ENCODE measurements around the gene ARRB2.
A peak's percentile ranks its signal among the peaks of the same experiment; 100 is the strongest.
"Not testable (repeated sequence)": the region's sequence is repeated elsewhere in the genome, so short reads cannot be mapped to it uniquely, and the experiment has no call there.

ARRB2 gene

DNA sequence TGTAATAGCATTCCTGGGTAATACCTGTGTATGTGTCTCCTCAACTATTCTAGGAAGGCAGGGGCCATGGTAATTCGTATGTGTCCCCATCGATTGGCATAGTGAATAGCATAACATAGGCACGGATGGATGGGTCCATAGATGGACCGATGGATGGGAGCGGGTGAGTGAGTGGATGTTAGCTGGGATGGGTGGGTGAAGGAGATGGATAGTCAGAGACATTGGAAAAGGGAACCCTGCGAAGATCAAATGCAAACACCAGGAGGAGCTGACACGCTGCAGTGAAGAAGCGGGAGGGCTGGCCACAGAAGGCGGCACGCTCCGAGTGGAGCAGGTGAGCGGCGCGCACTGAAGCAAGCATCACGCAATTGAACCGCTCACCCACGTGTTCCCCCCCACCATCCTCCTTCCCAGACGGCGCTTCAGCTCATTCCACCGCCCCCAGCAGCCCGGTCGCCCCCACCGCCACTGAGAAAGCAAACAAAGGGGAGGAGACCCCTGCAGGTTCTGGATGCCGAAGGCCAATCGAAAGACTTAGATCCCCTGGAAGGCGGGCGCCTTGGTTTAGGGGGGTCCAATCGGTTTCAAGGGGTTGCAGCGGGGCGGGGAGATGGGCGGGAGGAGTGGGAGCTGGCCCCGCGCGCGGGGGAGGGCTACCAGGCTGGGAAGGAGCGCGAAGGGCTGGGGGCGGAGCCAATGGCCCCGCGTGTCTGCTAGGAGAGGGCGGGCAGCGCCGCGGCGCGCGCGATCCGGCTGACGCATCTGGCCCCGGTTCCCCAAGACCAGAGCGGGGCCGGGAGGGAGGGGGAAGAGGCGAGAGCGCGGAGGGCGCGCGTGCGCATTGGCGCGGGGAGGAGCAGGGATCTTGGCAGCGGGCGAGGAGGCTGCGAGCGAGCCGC is at the start of gene ARRB2:
TSS of gene ARRB2 (plus strand) at position 839 of the 899 bp plus-strand sequence. CDS start 90 bp downstream, outside the sequence.
- DNase-seq (ENCODE audit: low spot score) = peak; percentile 97

DNA sequence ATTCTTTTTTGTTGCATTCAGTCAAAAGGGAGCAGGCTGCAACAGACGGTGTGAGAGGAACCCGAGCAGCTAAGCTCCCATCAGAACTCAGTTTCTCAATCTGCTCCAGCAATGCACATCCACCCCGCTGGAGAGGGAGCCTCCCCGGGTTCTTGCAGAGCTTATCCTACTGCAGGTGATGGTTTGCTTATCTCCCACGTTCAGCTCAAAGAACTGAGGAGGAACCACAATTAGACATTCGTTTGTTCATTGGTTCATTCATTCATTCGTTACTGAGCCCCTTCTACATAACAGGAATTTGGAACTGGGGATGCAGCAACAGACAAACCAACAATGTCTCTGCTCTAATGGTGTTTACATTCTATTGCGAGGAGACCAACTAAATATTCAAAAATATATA is 46.7 kb upstream of the ARRB2 start:
- DNase-seq (ENCODE audit: low spot score) = no peak

DNA sequence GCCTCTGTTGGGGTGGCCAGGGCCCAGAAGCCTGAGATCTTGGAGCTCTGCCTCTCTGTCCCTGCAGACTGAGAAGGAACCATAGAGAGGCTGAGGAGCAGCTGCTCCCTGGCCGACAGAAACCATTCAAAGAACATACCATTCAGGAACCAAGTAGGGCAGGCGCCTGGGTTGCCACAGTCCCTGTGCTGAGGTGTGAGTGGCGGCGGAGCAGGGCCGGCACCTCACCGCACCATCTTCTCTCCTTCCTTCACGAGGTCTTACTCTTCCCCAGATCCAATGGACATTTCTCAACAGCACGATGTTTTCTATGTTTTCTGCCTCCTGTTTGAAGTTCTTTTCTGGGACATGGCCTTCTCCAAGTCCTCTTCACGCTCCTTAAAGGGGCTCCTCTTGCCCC is 46.2 kb upstream of the ARRB2 start:
- DNase-seq (ENCODE audit: low spot score) = no peak

DNA sequence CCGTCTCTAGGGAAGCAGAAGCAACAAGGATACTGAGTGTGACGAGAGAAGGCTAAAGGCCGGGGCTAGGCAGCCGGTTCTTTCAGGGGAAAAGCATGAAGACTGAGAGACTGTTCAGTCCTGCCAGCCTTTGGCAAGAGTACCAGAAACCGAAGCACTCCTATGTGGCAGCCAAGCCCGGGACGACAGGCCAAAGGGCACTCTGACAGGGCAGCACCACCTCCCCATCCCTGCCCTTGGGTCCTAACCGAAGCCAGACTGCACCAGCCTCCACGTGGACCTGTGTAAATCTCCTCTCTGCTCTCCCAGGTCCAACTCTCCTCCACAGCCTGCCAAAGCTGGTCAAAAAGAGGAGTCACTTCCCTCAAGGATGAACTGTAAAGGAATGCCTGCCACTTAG is 45.4 kb upstream of the ARRB2 start:
- DNase-seq (ENCODE audit: low spot score) = no peak

DNA sequence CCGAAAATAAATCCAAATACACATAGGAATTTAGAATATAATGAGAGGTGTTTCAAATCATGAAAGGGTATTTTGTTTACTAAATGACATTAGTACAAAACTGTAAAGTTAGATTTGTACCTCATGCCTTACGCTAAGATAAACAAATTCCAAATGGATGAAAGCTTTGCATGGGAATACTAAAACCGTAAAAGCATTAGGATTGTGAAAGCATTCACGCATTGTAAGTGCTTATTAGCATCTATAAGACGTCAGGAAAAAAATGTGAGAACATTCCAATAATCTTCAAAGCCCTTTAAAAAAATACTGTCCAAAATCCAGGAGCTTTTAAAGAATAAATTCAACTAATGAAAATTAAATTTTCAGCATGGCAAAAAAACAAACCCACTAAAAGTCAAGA is 44.1 kb upstream of the ARRB2 start:
- no peak for DNase-seq (ENCODE audit: low spot score)

DNA sequence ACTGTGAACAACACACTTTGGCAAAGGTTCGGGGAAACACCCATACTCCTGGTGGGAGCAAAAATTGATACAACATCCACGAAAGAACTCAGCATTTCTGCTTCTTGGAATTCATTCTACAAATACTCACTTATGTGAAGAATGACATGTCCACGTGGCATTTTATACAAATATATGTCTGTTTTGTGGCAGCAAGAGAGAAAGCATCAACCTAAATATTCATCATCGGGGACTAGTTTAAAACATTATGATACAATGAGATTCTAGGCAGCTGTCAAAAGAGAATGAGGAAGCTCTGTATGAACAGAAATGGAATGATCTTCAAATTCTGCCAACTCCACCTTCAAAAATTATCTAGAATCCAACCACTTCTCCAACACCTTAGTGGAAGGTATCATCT is 43.3 kb upstream of the ARRB2 start:
- DNase-seq (ENCODE audit: low spot score) = no peak

DNA sequence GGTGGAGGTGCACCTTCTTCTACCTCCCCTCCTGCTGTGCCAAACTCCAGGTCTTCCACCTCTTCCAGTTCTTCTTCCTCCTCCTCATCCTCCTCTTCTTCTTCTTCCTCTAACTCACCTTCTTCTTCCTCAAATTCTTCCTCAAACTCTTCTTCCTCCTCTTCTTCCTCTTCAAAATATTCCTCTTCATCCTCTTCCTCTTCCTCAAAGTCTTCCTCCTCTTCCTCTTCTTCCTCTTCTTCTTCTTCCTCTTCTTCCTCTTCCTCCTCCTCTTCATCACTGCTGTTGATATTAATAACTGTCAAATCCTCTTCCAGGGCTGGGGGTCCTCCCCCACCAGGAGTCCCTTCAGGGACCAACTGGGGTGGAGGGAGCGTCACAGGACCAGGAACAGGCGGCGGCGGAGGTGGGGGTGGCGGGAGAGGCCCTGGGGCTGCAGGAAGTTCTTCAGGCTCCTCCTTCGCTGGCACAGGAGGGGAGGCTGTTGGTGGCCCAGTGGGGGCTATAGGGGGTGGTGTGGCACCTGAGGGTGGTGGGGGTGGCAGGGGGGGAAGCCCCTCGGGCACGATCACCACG is 38.3 kb upstream of the ARRB2 start:
- DNase-seq (ENCODE audit: low spot score) = no peak

DNA sequence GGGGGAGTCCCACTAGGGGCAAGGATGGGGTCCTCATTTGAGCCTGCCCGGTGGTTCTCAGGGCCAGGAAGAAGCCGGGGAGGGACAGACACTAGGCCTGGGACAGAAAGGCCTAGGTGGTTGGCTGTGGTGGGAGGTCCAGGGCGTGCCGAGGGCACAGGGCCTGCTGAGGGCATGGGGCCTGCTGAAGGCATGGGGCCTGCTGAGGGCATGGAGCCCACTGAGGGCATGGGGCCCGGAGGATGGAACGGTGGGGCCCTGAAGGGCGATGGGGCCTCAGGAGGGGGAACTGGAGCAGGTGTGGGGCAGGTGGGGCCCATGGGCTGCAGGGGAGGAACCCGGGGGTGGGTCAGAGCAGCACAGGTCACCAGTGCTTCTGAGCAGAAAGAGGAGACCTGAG is 37.7 kb upstream of the ARRB2 start:
- DNase-seq (ENCODE audit: low spot score) = no peak

DNA sequence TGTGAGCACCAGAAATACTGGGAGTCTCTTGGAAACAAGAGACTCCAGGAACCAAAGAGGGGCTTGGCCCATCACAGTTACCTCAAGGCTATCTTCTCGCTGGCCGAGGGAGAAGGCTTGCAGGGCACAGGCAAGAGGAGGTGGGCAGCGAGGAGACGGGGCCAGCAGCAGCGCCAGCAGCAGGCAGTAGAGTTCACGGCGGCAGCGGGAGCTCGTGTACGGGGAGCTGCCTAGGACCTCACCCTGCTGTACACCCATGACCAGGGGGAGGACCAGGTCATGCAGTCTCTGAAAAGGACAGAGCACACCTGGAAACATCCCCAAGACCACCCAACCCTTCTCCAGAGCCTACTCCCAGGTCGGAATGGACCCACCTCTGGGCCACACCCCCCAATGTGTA is 37.3 kb upstream of the ARRB2 start:
- DNase-seq (ENCODE audit: low spot score) = no peak

DNA sequence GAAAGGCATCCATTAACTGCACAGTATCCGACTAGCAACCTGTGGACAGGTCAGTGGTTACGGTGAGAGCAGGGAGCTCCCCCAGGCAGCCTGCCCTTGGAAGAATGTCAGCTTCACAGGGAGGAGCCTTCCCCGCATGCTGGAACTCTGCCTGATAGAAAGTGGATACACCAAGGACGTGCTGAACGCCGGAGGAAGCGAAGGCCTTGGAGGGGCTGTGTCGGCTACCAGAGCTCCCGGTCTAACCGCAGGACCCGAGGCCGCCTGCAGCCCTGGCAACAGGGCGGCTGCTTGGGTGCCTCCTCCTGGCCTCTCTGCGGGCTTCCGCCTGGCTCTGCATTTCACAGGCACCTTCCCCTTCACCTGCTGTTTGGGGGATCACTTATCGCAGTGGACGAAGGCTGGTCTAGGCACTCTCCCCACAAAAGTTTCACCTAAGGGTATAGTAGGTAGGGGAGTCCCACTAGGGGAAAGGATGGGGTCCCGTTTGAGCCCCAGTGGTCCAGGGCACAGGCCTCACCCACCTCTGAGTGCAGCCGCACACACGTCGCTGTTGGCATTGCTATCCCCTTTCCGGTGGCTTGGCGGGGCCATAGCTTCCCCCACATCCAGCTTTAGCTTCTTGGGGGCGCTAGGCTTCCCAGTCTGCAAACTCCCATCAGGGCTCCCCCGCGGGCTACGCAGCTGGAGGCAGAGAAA is 36.3 kb upstream of the ARRB2 start:
- DNase-seq (ENCODE audit: low spot score) = no peak

DNA sequence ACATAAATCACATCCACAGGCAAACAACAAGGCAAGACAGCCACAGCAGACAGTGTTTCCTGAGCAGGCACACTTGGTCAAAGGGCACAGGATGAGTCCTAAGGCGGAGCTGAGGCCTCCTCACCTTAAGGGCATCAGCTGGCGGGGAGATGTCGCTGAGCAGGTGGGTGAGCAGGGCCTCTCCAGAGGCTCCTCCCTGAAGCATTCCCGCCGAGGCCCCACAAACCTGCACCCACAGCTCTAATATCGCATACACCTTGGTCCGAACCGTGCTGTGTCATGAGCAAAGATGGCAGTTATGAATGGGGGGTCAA is 35.8 kb upstream of the ARRB2 start:
- DNase-seq (ENCODE audit: low spot score) = no peak

DNA sequence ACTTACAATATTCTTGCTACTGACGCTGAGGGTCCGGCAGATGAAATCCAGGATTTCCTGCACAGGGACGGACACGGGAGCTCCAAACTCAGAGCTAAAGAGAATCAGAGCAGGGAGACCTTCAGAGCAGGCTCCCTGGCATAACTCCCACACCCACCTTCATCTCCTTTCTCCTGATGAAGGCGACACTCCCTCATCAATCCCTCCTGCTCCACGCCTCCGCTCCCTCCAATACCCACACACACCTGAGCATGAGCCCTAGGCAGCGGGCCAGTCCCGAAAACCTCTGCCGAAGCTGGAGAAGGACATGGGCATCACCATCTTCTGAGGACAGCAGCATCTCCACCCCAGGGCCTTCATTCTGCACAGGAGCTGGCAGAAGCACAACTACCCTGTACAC is 34.6 kb upstream of the ARRB2 start:
- DNase-seq (ENCODE audit: low spot score) = no peak

DNA sequence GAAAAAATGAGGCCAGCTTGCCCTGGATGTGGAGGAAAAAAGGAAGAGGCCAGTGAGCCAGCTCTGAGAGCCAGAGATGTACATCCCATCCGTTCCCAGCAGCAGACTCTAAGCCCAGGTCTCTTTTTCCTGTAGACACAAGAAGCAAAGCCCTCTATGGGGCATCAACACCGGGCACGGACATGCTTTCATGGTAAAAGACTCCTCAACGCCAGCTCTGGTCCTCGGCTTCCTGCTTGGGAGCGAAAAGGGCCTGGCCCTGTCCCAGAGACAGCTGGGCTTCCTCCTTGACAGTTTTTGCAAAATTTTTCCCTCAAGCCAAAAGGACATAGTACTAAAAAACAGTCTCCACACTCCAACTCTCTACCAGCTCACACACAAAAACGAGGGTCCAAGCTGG is 33.6 kb upstream of the ARRB2 start:
- DNase-seq (ENCODE audit: low spot score) = no peak

DNA sequence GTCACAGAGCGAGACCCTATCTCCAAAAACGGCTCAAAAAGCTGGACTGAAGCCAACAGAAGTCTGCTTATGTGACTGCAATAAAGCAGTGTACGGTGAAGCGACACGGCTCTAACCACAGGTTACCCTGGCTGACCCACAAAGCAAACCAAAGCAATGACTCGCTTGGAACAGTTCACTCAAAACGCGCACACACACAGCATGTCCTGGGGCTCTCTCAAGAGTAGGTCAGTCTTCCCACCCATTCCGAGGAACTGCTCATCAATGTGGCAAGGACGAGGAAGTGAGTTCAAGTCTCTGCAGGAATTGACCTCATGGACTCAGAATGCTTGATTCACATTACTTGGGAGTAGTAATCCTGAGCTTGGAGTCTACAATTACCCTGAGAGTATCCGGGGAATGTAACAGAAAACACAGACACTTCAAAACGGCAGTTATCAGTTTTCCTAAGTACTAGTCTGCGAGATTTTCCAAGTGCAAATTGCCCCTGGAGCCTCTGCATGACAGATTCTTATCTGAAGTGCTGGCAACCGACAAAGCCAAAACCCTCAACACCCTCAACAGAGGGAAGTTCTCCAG is 31.9 kb upstream of the ARRB2 start:
- DNase-seq (ENCODE audit: low spot score) = no peak

DNA sequence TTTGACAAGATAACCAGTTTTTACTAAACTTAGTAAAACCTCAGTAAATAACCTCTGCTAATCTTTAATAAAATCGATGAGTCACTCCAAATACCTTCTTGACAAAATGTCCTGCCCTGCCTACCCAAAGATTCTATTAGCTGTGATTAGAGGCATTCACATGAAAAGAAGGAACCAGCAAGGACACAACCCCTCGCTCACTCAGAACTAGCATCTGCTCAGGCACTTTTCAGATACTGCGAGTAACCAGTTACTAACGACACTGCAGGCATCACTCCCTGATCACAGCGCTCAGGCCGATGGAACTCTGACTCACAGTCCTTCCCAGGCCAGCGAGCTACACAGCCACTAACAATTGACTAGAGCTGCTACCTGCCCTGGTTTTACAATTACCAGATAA is 30.8 kb upstream of the ARRB2 start:
- DNase-seq (ENCODE audit: low spot score) = no peak

DNA sequence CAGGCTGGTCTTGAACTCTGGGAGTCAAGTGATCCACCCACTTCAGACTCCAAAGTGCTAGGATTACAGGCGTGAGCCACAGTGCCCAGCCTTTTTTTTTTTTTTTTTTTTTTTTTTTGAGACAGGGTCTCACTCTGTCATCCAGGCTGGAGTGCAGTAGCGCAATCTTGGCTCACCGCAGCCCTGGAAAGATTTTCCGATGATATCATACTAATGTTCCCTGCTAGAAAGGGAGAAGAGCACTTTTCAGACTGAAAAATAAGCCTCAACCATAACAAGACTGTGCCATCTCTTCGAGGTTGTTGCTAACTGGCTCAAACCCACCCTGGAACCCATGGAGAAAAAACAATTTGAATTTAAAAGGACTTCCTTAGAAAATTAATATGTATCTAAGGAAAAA is 26.7 kb upstream of the ARRB2 start:
- not testable (repeated sequence) for DNase-seq (ENCODE audit: low spot score)

DNA sequence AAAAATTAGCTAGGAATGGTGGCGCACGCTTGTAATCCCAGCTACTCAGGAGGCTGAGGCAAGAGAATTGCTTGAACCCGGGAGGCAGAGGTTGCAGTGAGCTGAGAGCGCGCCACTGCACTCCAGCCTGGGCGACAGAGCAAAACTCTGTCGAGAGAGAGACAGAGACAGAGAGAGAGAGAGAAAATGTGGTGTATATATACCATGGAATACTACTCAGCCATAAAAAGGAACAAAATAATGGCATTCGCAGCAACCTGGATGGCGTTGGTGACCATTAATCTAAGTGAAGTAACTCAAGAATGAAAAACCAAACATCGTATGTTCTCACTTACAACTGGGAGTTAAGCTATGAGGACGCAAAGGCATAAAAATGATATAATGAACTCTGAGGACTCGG is 20.6 kb upstream of the ARRB2 start:
- not testable (repeated sequence) for DNase-seq (ENCODE audit: low spot score)

DNA sequence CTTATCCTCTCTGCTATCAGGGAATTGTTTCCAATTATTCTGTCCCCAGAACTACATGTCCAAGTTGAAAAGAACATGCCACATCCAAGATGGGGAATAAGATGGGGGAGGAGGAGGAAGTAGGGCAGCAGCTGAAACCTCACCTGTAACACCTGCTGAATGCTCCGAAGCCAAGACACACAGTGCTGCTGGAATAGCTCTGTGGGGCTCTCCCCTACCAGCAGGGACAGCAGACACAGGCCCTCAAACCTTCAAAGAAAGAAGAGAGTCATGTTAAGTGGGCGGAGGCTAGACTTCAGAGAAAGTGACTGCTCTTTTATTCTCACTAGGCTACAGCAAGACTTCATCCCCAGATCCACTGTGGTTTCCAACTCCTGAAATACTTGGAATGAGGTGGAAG is 19.7 kb upstream of the ARRB2 start:
- DNase-seq (ENCODE audit: low spot score) = no peak

DNA sequence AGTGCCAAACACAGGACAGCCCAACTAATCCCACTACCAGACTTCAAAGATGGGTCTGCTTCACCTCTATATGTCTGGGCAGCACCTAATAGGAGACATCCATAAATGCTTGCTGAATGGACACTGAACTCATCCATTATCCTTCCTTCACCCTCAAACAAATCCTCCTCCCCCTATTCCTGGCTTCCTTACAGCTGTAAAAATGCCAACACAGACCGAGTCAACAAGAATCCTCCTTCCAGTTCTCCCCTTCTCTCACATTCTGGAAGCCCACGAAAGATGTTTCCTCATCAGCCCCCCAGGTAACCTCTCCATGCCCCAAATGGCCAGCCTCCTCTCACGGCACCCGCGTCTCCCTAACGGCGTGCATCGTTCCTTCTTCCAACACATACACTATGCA is 18.7 kb upstream of the ARRB2 start:
- DNase-seq (ENCODE audit: low spot score) = no peak

DNA sequence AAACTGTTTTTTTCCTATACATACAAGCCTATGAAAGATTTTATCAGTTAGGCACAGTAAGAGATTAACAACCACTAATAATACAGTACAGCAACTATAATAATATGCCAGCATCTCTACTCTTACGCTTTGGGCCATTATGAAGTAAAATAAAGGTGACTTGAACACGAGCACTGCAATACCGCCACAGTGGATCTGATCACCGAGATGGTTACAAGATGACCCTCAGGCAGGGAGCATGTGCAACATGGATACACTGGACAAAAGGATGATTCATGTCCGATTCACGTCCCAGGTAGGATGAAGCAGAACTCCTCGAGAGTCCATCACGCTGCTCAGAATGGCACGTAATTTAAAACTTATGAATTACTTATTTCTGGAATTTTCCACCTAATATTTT is 17.0 kb upstream of the ARRB2 start:
- DNase-seq (ENCODE audit: low spot score) = no peak

DNA sequence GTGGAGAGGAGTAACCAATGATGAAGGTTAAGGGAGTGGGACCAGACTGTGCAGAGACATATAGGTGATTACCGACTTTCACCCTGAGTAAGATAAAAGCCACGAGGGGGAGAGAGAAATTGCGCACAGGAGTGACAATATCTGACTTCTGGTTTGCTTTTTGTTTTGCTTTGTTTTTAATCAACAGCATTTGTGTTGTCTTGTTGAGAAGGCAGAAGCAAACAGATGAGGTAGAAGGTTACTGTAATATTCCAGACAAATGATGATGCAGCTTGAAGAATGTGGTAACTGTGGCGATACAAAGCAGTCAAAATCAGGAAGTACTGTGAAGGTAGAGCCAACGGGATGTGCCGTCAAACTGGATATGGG is 14.0 kb upstream of the ARRB2 start:
- no peak for DNase-seq (ENCODE audit: low spot score)

DNA sequence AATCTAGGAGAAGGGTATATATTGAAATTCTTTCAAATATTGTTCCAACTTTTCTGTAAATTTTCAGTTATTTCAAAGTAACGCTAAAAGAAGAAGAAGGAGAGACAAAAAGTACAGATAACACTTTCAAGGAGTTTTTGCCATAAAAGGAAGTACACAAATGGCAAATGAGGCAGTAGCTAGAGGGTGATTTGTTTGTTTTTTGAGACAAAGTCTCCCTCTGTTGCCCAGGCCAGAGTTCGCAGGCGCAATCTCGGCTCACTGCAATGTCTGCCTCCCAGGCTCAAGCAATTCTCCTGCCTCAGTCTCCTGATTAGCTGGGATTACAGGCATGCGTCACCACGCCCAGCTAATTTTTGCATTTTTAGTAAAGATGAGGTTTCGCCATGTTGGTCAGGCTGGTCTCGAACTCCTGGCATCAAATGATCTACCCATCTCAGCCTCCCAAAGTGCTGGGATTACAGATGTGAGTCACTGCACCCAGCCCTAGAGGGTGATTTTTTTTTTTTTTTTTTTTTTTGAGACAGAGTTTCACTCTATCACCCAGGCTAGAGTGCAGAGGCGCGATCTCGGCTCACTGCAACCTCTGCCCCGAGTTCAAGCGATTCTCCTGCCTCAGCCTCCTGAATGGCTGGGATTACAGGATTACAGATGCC is 10.9 kb upstream of the ARRB2 start:
- not testable (repeated sequence) for DNase-seq (ENCODE audit: low spot score)

DNA sequence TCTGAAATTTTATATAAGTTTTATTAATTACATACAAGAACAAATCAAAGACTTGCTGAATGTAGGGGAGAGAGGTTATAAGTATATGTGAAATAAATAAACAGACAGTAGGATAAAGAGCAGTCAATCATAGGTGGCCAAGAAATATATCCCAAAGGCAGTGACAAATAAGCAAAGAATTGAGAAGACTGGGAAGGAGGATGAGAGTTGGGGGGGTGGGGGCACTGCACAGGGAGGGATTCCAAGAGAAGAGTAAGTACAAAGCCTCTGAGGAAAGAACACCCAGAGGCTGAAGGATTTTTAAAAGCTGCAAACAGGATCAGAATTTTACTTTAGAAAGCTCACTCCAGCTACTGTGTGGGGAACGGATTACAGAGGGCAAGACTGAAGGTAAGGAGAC is 9.3 kb upstream of the ARRB2 start:
- no peak for DNase-seq (ENCODE audit: low spot score)
